ENCODE results near the gene ANKRD16.

DNA sequence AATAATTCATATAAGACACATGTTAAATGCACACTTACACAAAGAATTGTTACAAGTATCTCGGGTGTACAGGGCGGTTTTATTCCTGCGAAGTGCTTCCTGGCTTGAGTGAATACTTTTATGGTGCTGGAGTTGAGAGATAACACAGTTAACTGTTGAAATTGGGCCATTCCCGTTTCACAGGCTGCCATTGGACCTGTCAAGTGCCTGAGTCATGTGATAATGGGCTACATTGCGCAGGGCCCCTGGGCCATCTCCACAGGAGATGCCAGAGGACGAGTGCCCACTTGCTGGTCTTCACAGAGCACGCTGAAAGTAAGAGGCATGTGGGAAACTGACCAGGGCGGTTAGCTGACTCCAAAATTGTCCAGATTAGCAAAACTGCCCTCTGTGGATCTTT, 5.2 kb upstream of the ANKRD16 start:
- TF ChIP-seq, protein P1, sequence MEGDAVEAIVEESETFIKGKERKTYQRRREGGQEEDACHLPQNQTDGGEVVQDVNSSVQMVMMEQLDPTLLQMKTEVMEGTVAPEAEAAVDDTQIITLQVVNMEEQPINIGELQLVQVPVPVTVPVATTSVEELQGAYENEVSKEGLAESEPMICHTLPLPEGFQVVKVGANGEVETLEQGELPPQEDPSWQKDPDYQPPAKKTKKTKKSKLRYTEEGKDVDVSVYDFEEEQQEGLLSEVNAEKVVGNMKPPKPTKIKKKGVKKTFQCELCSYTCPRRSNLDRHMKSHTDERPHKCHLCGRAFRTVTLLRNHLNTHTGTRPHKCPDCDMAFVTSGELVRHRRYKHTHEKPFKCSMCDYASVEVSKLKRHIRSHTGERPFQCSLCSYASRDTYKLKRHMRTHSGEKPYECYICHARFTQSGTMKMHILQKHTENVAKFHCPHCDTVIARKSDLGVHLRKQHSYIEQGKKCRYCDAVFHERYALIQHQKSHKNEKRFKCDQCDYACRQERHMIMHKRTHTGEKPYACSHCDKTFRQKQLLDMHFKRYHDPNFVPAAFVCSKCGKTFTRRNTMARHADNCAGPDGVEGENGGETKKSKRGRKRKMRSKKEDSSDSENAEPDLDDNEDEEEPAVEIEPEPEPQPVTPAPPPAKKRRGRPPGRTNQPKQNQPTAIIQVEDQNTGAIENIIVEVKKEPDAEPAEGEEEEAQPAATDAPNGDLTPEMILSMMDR (IDR thresholded peaks at IDR 0.05; ENCODE audit: insufficient read depth, low read depth, low read length), result no peak
- TF ChIP-seq EZH2 (IDR thresholded peaks at IDR 0.05; ENCODE audit: insufficient read depth, low read length), result no peak

Measured in astrocyte (in vitro differentiated cells and primary cell).